Ascending aorta (tissue), 2 donors: ENCODE data around the gene FOXL2. TPM values are rescaled to one million over a fixed set of nuclear protein-coding genes. Genes with fewer than 3 reads are reported as not detected.

Experiments used
- DNase-seq, 2 donors: peaks; one replicate each; pipeline ENCODE4 v3.0.0-alpha.2; 2019; ENCODE audit warnings: low spot score in 2 of 2
- H3K27ac ChIP-seq, 2 donors: fragments of 200-600 bp; sonication (generic); one replicate each; pipeline ENCODE4 v1.5.1; 2016 to 2017; ENCODE audit warnings: mild to moderate bottlenecking in 1 of 2
- H3K27me3 ChIP-seq: fragments of 200-600 bp; sonication (generic); one replicate; pipeline ENCODE4 v1.5.1; 2017
- H3K36me3 ChIP-seq, 2 donors: fragments of 200-600 bp; sonication (generic); one replicate each; pipeline ENCODE4 v1.5.1; 2016
- H3K4me1 ChIP-seq, 2 donors: fragments of 200-600 bp; sonication (generic); one replicate each; pipeline ENCODE4 v1.5.1; 2016 to 2017; ENCODE audit warnings: mild to moderate bottlenecking in 1 of 2
- H3K4me3 ChIP-seq, 2 donors: fragments of 200-600 bp; sonication (generic); one replicate each; pipeline ENCODE4 v1.5.1; 2016 to 2017; ENCODE audit warnings: mild to moderate bottlenecking in 1 of 2
- H3K9me3 ChIP-seq, 2 donors: fragments of 200-600 bp; sonication (generic); one replicate each; pipeline ENCODE4 v1.5.1; 2016
- CTCF ChIP-seq, 3 experiments: fragments of 200-600 bp in 2 of 3; fragments of 450-650 bp in 1 of 3; sonication (generic) in 2 of 3; IDR thresholded peaks; one replicate each; pipeline ENCODE4 v1.5.1; 2016 to 2019; ENCODE audit warnings: antibody characterized with exemption in 3 of 3, mild to moderate bottlenecking in 1 of 3, moderate library complexity in 1 of 3
- intact Hi-C: fragments of 100-400 bp; cut with DNase I; formaldehyde crosslinking; loops from one replicate; pipeline ENCODE4 v1.15.1; 2023
- total RNA-seq: library from RNA; depleted of rRNA; stranded (reverse); fragments of >200 nt; gene quantifications from one replicate; pipeline ENCODE4 v1.1.0, GENCODE V29; 2016

The FOXL2 gene
- total RNA-seq, 1 donor from 2014 or later = not detected

DNA sequence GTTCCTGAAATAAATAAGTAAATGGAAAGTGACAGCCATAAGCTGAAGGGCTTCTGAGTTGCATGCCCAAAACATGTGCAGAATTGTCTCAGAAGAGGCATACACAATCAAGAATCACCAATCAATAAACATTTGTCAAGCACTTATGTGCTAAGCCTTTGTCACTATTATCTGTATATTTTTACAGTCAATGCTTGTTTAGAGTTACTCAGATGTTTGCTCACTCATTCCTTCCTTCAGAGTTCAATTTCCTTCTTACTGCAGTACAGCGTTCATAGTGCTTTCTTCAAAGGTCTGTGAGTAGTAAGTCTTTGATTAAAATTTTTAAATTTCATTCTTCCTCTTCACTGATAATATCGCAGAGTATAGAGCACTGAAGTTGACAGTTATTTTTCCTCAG, 17.3 kb upstream of the FOXL2 start:
- H3K4me1 ChIP-seq = no peaks in the 10 kb centered on the region
- peaks cover 0 to 18% of the 10 kb centered on the region in 2 donors for H3K9me3 ChIP-seq
- H3K27ac ChIP-seq = no peak overlapping the region
- intact Hi-C loops = no loop called here
- DNase-seq = no peak
- H3K36me3 ChIP-seq = no peaks in the 10 kb centered on the region
- H3K4me3 ChIP-seq = no peak overlapping the region
- TF ChIP-seq CTCF (IDR thresholded peaks at IDR 0.05) = no peak
- H3K27me3 ChIP-seq = no peaks in the 10 kb centered on the region

GRCh38 chr3:138962854-138963560, 16.1 kb upstream of the FOXL2 start:
- Histone ChIP-seq H3K27ac (no peak overlapping the region), H3K4me3 (no peak overlapping the region), H3K36me3 (no peaks in the 10 kb centered on the region), H3K27me3 (no peaks in the 10 kb centered on the region), H3K4me1 (no peaks in the 10 kb centered on the region), H3K9me3 (peaks cover 0 to 18% of the 10 kb centered on the region in 2 donors)
- TF ChIP-seq CTCF (IDR thresholded peaks at IDR 0.05) = no peak
- intact Hi-C loops = no loop called here
- no peak for DNase-seq

- no peaks in the 10 kb centered on the region for H3K4me1 ChIP-seq
- H3K4me3 ChIP-seq = no peak overlapping the region
- H3K27ac ChIP-seq = no peak overlapping the region
- TF ChIP-seq CTCF (IDR thresholded peaks at IDR 0.05) = no peak
- intact Hi-C loops = no loop called here
- no peaks in the 10 kb centered on the region for H3K27me3 ChIP-seq
- H3K36me3 ChIP-seq = no peaks in the 10 kb centered on the region
- DNase-seq = no peak
- H3K9me3 ChIP-seq = peaks cover 0 to 13% of the 10 kb centered on the region in 2 donors
These were observed 13.5 kb upstream of the FOXL2 start for GRCh38 chr3:138960417-138960852.

DNA sequence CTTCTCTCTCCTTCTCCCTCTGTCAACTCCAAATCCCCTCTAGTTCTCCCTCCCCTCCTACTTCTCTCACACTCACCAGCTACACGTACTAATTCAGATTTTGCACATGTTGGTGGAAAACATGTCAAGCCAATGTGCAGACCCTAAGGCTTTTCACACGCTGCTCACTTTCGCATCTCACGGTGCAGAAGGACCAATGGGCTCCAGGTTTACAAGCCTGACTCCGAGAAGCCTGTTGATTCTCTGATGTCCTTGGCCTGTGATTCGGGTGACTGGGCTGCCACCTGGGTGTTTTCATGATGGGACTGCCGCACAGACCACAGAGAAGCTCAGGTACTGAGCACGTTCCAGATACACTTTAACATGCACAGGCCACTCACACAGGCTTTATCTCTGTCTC, 3.8 kb upstream of the FOXL2 start:
- H3K4me1 ChIP-seq = peaks cover 14 to 18% of the 10 kb centered on the region in 2 donors
- H3K4me3 ChIP-seq = peak overlapping the region; percentile 31 to 58
- DNase-seq = no peak
- intact Hi-C loops = no loop called here
- no peaks in the 10 kb centered on the region for H3K9me3 ChIP-seq
- H3K27me3 ChIP-seq = peaks cover 16% of the 10 kb centered on the region
- no peaks in the 10 kb centered on the region for H3K36me3 ChIP-seq
- H3K27ac ChIP-seq = no peak overlapping the region
- TF ChIP-seq CTCF (IDR thresholded peaks at IDR 0.05) = no peak

GRCh38 chr3:138950006-138950644, 3.2 kb upstream of the FOXL2 start:
- H3K9me3 ChIP-seq = no peaks in the 10 kb centered on the region
- no peak for TF ChIP-seq CTCF (IDR thresholded peaks at IDR 0.05)
- no peak for DNase-seq
- intact Hi-C loops = no loop called here
- H3K27me3 ChIP-seq = peaks cover 19% of the 10 kb centered on the region
- peak overlapping the region; percentile 31 to 58 for H3K4me3 ChIP-seq
- peaks cover 17 to 22% of the 10 kb centered on the region in 2 donors for H3K4me1 ChIP-seq
- H3K36me3 ChIP-seq = no peaks in the 10 kb centered on the region
- H3K27ac ChIP-seq = no peak overlapping the region
